Measurements from ENCODE around the gene LGSN.

DNA sequence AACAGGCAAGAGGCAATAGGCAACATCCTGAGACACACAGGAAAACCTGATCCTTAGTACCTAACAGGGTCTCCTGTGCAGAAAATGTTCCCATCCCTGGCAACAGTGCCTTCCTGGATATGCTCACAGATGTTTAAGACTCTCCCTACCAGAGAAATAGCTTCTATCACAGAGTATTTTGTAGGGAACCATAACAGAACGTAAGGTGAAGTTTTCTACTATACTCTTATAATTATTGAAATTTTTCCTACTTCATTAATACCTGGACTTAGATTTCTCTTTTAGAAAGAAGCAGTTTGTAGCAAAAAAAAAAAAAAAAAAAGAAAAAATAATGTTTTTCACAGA lies 33.5 kb upstream of the LGSN start:
- TF ChIP-seq ZFX (IDR thresholded peaks at IDR 0.05) = no peak
- TF ChIP-seq POLR2A (IDR thresholded peaks at IDR 0.05; ENCODE audit: borderline replicate concordance, extremely low read depth, insufficient read depth, insufficient read length) = no peak
- TF ChIP-seq, protein P1, sequence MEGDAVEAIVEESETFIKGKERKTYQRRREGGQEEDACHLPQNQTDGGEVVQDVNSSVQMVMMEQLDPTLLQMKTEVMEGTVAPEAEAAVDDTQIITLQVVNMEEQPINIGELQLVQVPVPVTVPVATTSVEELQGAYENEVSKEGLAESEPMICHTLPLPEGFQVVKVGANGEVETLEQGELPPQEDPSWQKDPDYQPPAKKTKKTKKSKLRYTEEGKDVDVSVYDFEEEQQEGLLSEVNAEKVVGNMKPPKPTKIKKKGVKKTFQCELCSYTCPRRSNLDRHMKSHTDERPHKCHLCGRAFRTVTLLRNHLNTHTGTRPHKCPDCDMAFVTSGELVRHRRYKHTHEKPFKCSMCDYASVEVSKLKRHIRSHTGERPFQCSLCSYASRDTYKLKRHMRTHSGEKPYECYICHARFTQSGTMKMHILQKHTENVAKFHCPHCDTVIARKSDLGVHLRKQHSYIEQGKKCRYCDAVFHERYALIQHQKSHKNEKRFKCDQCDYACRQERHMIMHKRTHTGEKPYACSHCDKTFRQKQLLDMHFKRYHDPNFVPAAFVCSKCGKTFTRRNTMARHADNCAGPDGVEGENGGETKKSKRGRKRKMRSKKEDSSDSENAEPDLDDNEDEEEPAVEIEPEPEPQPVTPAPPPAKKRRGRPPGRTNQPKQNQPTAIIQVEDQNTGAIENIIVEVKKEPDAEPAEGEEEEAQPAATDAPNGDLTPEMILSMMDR (IDR thresholded peaks at IDR 0.05 in 2 of 3, conservative IDR thresholded peaks at IDR 0.05 in 1 of 3; ENCODE audit: borderline replicate concordance in 1 of 3, insufficient read depth in 1 of 3, low read depth in 2 of 3, low read length in 2 of 3) = no peak
- no peak for TF ChIP-seq CEBPB (IDR thresholded peaks at IDR 0.05; ENCODE audit: low read depth)
- TF ChIP-seq JUND (IDR thresholded peaks at IDR 0.05) = no peak
- TF ChIP-seq POLR2AphosphoS5 (IDR thresholded peaks at IDR 0.05; ENCODE audit: low read depth, low read length) = no peak
- TF ChIP-seq ELF1 (IDR thresholded peaks at IDR 0.05; ENCODE audit: borderline replicate concordance, low read depth) = no peak
- TF ChIP-seq EZH2phosphoT487 (IDR thresholded peaks at IDR 0.05; ENCODE audit: borderline replicate concordance) = no peak
- TF ChIP-seq, protein P2, sequence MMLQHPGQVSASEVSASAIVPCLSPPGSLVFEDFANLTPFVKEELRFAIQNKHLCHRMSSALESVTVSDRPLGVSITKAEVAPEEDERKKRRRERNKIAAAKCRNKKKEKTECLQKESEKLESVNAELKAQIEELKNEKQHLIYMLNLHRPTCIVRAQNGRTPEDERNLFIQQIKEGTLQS (IDR thresholded peaks at IDR 0.05) = no peak
- no peak for TF ChIP-seq SIN3A (IDR thresholded peaks at IDR 0.05; ENCODE audit: low read depth)
- TF ChIP-seq EGR1 (IDR thresholded peaks at IDR 0.05; ENCODE audit: low read depth) = no peak
- no peak for TF ChIP-seq YY1 (IDR thresholded peaks at IDR 0.05; ENCODE audit: extremely low read depth, insufficient replicate concordance, low read depth, low read length)

Measured in HCT116 (cell line).